HS-27A (cell line): Measurements from ENCODE around the gene NAIF1.
"Not testable (repeated sequence)": the region's sequence is repeated elsewhere in the genome, so short reads cannot be mapped to it uniquely, and the experiment has no call there.

Experiments used
- DNase-seq: peaks from one replicate; pipeline ENCODE4 v3.0.0-alpha.2; 2012; ENCODE audit warnings: low read depth, missing footprints

The NAIF1 gene

GRCh38 chr9:128026255-128026772 is 40.8 kb downstream of the NAIF1 start:
- DNase-seq: no peak

GRCh38 chr9:128025736-128026135 is 41.4 kb downstream of the NAIF1 start:
- DNase-seq: no peak

GRCh38 chr9:128024761-128025308 is 42.3 kb downstream of the NAIF1 start:
- no peak for DNase-seq

- DNase-seq: not testable (repeated sequence)
Measured at GRCh38 chr9:128023671-128024070, 43.4 kb downstream of the NAIF1 start.

GRCh38 chr9:128022886-128023285 is 44.2 kb downstream of the NAIF1 start:
- no peak for DNase-seq

GRCh38 chr9:128021098-128021497 is 46.0 kb downstream of the NAIF1 start:
- DNase-seq: no peak

- no peak for DNase-seq
Measured at GRCh38 chr9:128020692-128021091, 46.4 kb downstream of the NAIF1 start.

- no peak for DNase-seq
Measured at GRCh38 chr9:128015696-128016095, 51.4 kb downstream of the NAIF1 start.
